ENCODE results near the gene SIK3.

DNA sequence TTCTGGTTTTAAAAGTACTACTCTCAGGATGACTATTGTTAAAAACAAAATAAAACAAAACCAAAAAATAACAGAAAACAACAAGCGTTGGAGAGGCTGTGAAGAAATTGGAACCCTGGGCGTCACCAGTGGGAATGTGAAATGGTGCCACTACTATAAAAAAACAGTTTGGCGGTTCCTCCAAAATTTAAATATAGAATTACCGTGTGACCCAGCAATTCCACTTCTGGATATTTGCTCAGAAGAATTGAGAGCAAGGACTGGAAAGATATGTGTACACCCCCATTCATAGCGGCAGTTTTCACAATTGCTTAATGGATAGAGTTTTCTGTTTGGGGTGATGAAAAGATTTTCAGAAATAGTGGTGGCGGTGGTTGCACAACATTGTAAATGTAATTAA is 283.7 kb downstream of the SIK3 start:
- TF ChIP-seq SIN3A (IDR thresholded peaks at IDR 0.05; ENCODE audit: borderline replicate concordance, insufficient read depth, low read length): no peak
- no peak for TF ChIP-seq POLR2AphosphoS5 (IDR thresholded peaks at IDR 0.05; ENCODE audit: low read depth, low read length)
- TF ChIP-seq, protein P1, sequence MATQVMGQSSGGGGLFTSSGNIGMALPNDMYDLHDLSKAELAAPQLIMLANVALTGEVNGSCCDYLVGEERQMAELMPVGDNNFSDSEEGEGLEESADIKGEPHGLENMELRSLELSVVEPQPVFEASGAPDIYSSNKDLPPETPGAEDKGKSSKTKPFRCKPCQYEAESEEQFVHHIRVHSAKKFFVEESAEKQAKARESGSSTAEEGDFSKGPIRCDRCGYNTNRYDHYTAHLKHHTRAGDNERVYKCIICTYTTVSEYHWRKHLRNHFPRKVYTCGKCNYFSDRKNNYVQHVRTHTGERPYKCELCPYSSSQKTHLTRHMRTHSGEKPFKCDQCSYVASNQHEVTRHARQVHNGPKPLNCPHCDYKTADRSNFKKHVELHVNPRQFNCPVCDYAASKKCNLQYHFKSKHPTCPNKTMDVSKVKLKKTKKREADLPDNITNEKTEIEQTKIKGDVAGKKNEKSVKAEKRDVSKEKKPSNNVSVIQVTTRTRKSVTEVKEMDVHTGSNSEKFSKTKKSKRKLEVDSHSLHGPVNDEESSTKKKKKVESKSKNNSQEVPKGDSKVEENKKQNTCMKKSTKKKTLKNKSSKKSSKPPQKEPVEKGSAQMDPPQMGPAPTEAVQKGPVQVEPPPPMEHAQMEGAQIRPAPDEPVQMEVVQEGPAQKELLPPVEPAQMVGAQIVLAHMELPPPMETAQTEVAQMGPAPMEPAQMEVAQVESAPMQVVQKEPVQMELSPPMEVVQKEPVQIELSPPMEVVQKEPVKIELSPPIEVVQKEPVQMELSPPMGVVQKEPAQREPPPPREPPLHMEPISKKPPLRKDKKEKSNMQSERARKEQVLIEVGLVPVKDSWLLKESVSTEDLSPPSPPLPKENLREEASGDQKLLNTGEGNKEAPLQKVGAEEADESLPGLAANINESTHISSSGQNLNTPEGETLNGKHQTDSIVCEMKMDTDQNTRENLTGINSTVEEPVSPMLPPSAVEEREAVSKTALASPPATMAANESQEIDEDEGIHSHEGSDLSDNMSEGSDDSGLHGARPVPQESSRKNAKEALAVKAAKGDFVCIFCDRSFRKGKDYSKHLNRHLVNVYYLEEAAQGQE (IDR thresholded peaks at IDR 0.05; ENCODE audit: insufficient read depth in 1 of 2, low read depth in 2 of 2, low read length in 2 of 2): no peak
